Neuronal stem cell (in vitro differentiated cells): ENCODE data around the gene KRT15.

Source experiments
- DNase-seq: peaks from one replicate; pipeline ENCODE4 v3.0.0-alpha.2; 2013; ENCODE audit warnings: low spot score
- H2AFZ ChIP-seq: one replicate; pipeline ENCODE4 v1.6.1; 2013; ENCODE audit warnings: mild to moderate bottlenecking, low read length, inconsistent platforms
- H2AK5ac ChIP-seq: 2 replicates; pipeline ENCODE4 v1.6.1; 2013; ENCODE audit warnings: low read depth, mild to moderate bottlenecking, inconsistent platforms, low read length, moderate library complexity, mixed read lengths
- H2BK120ac ChIP-seq: 2 replicates; pipeline ENCODE4 v1.6.1; 2013; ENCODE audit warnings: low read depth, mild to moderate bottlenecking, inconsistent platforms, low read length, moderate library complexity, mixed read lengths
- H2BK12ac ChIP-seq: one replicate; pipeline ENCODE4 v1.6.1; 2013; ENCODE audit warnings: low read length, inconsistent platforms
- H2BK15ac ChIP-seq: 2 replicates; pipeline ENCODE4 v1.6.1; 2013; ENCODE audit warnings: mild to moderate bottlenecking, low read length, inconsistent platforms, mixed read lengths
- H2BK5ac ChIP-seq: one replicate; pipeline ENCODE4 v1.6.1; 2013; ENCODE audit warnings: inconsistent platforms, mild to moderate bottlenecking, low read length, moderate library complexity
- H3K14ac ChIP-seq: one replicate; pipeline ENCODE4 v1.6.1; 2013; ENCODE audit warnings: low read length, inconsistent platforms
- H3K18ac ChIP-seq: 2 replicates; pipeline ENCODE4 v1.6.1; 2013; ENCODE audit warnings: low read length, inconsistent platforms
- H3K23ac ChIP-seq: 2 replicates; pipeline ENCODE4 v1.6.1; 2013; ENCODE audit warnings: low read depth, mild to moderate bottlenecking, mixed read lengths, low read length, inconsistent platforms; ENCODE audit not compliant: poor library complexity
- H3K27ac ChIP-seq: replicated peaks from 3 replicates; pipeline ENCODE4 v1.5.1; 2013; ENCODE audit warnings: low read length, inconsistent platforms
- H3K27me3 ChIP-seq, 3 experiments: 2 replicates each; pipeline ENCODE4 v1.6.1; 2013; ENCODE audit warnings: low read length in 3 of 3, mild to moderate bottlenecking in 2 of 3, inconsistent platforms in 1 of 3, low read depth in 1 of 3, mixed read lengths in 1 of 3, moderate library complexity in 1 of 3; ENCODE audit not compliant: control insufficient read depth in 3 of 3, insufficient read depth in 3 of 3
- H3K36me3 ChIP-seq, 2 donors: replicated peaks in 1 of 2; 2 replicates each; pipeline ENCODE4 v1.6.1; 2013; ENCODE audit warnings: low read length in 2 of 2; ENCODE audit not compliant: control insufficient read depth in 2 of 2, insufficient read depth in 2 of 2
- H3K4ac ChIP-seq: 2 replicates; pipeline ENCODE4 v1.6.1; 2013; ENCODE audit warnings: inconsistent platforms, mild to moderate bottlenecking, low read length, moderate library complexity
- H3K4me1 ChIP-seq, 2 donors: 1 replicate in 1 of 2; 2 replicates in 1 of 2; pipeline ENCODE4 v1.6.1; 2013; ENCODE audit warnings: low read length in 2 of 2, low read depth in 1 of 2; ENCODE audit not compliant: control insufficient read depth in 2 of 2, insufficient read depth in 1 of 2
- H3K4me2 ChIP-seq: one replicate; pipeline ENCODE4 v1.6.1; 2013; ENCODE audit warnings: mild to moderate bottlenecking, low read length, inconsistent platforms; ENCODE audit not compliant: insufficient read depth, poor library complexity, severe bottlenecking
- H3K4me3 ChIP-seq, 2 donors: 2 replicates each; pipeline ENCODE4 v1.5.1; 2013; ENCODE audit warnings: low read length in 2 of 2, mild to moderate bottlenecking in 2 of 2, inconsistent platforms in 1 of 2, moderate library complexity in 1 of 2
- H3K79me1 ChIP-seq: one replicate; pipeline ENCODE4 v1.6.1; 2013; ENCODE audit warnings: low read depth, mild to moderate bottlenecking, inconsistent platforms, low read length, moderate library complexity
- H3K9ac ChIP-seq: one replicate; pipeline ENCODE4 v1.6.1; 2013; ENCODE audit warnings: mild to moderate bottlenecking, low read depth, low read length, inconsistent platforms; ENCODE audit not compliant: poor library complexity
- H3K9me3 ChIP-seq, 2 donors: replicated peaks in 1 of 2; 2 replicates each; pipeline versions ENCODE3 to v1.6.1; 2013; ENCODE audit warnings: low read length in 2 of 2, mild to moderate bottlenecking in 2 of 2, inconsistent platforms in 1 of 2, low read depth in 1 of 2, mixed read lengths in 1 of 2, moderate library complexity in 1 of 2; ENCODE audit not compliant: control insufficient read depth in 2 of 2, insufficient read depth in 1 of 2
- H4K8ac ChIP-seq: one replicate; pipeline ENCODE4 v1.6.1; 2013; ENCODE audit warnings: low read depth, mild to moderate bottlenecking, inconsistent platforms, low read length, moderate library complexity
- H4K91ac ChIP-seq: one replicate; pipeline ENCODE4 v1.6.1; 2013; ENCODE audit warnings: low read length, low read depth, mild to moderate bottlenecking, inconsistent platforms; ENCODE audit not compliant: poor library complexity
- WGBS, 2 donors: extraction: QIAGEN DNeasy Blood & Tissue Kit; methylation state at CpG; one replicate each; pipeline ENCODE4 v1.1.7; 2013; ENCODE audit warnings: missing lambda C conversion rate in 2 of 2, mixed read lengths in 1 of 2; ENCODE audit not compliant: insufficient read length in 2 of 2, insufficient replicate concordance in 1 of 2; ENCODE audit errors: extremely low coverage in 2 of 2; 5-methylcytosine and 5-hydroxymethylcytosine counted together

Gene KRT15

GRCh38 chr17:41475421-41475820 lies 43.3 kb downstream of the KRT15 start:
- H3K36me3 ChIP-seq, result no peaks in the 10 kb centered on the region
- DNase-seq, result no peak
- H3K9me3 ChIP-seq, result no peaks in the 10 kb centered on the region
- H3K4me1 ChIP-seq, result peaks cover 0 to 1% of the 10 kb centered on the region in 2 donors
- H3K18ac ChIP-seq, result no peak overlapping the region
- H3K27me3 ChIP-seq, result no peaks in the 10 kb centered on the region
- H2BK120ac ChIP-seq, result no peak overlapping the region
- no peak overlapping the region for H3K9ac ChIP-seq
- H3K4me2 ChIP-seq, result no peak overlapping the region
- no peak overlapping the region for H2BK12ac ChIP-seq
- no peaks in the 10 kb centered on the region for H3K79me1 ChIP-seq
- H3K4ac ChIP-seq, result no peak overlapping the region
- H3K4me3 ChIP-seq, result no peak overlapping the region
- no peak overlapping the region for H3K23ac ChIP-seq
- no peak overlapping the region for H2BK5ac ChIP-seq
- no peak overlapping the region for H4K91ac ChIP-seq
- no CpG with 5 or more reads among the region's 4 CpGs for WGBS, 2 donors
- no peak overlapping the region for H2BK15ac ChIP-seq
- H3K27ac ChIP-seq, result no peak overlapping the region
- no peak overlapping the region for H2AK5ac ChIP-seq
- H2AFZ ChIP-seq, result no peak overlapping the region
- H3K14ac ChIP-seq, result no peak overlapping the region
- no peak overlapping the region for H4K8ac ChIP-seq

GRCh38 chr17:41474863-41475262 lies 43.8 kb downstream of the KRT15 start:
- Histone ChIP-seq H4K8ac (no peak overlapping the region), H2BK15ac (no peak overlapping the region), H3K14ac (no peak overlapping the region), H3K27ac (no peak overlapping the region), H3K23ac (no peak overlapping the region), H3K4me1 (peaks cover 0 to 1% of the 10 kb centered on the region in 2 donors), H3K18ac (no peak overlapping the region), H2AK5ac (no peak overlapping the region), H4K91ac (no peak overlapping the region), H3K36me3 (no peaks in the 10 kb centered on the region), H3K9ac (no peak overlapping the region), H3K79me1 (no peaks in the 10 kb centered on the region), H3K4me3 (no peak overlapping the region), H2AFZ (no peak overlapping the region), H2BK5ac (no peak overlapping the region), H3K9me3 (no peaks in the 10 kb centered on the region), H3K4ac (no peak overlapping the region), H3K27me3 (no peaks in the 10 kb centered on the region), H3K4me2 (no peak overlapping the region), H2BK12ac (no peak overlapping the region), H2BK120ac (no peak overlapping the region)
- no CpG with 5 or more reads among the region's 8 CpGs for WGBS, 2 donors
- no peak for DNase-seq

GRCh38 chr17:41468346-41468745 lies 50.3 kb downstream of the KRT15 start:
- no peak overlapping the region for H3K4ac ChIP-seq
- no peak overlapping the region for H3K23ac ChIP-seq
- no peak overlapping the region for H2AK5ac ChIP-seq
- no peak overlapping the region for H2BK15ac ChIP-seq
- H3K9me3 ChIP-seq, result no peaks in the 10 kb centered on the region
- H3K4me3 ChIP-seq, result no peak overlapping the region
- H3K79me1 ChIP-seq, result no peaks in the 10 kb centered on the region
- no peaks in the 10 kb centered on the region for H3K27me3 ChIP-seq
- no peak overlapping the region for H3K9ac ChIP-seq
- no peaks in the 10 kb centered on the region for H3K4me1 ChIP-seq
- no peak overlapping the region for H3K4me2 ChIP-seq
- no peak overlapping the region for H2BK5ac ChIP-seq
- no peak overlapping the region for H3K18ac ChIP-seq
- H2BK12ac ChIP-seq, result no peak overlapping the region
- H3K27ac ChIP-seq, result no peak overlapping the region
- H4K91ac ChIP-seq, result no peak overlapping the region
- H3K14ac ChIP-seq, result no peak overlapping the region
- no peak overlapping the region for H2AFZ ChIP-seq
- no peaks in the 10 kb centered on the region for H3K36me3 ChIP-seq
- H2BK120ac ChIP-seq, result no peak overlapping the region
- H4K8ac ChIP-seq, result no peak overlapping the region
- DNase-seq, result no peak

- Histone ChIP-seq H2BK12ac (no peak overlapping the region), H4K8ac (no peak overlapping the region), H2AFZ (no peak overlapping the region), H3K9me3 (no peaks in the 10 kb centered on the region), H2BK120ac (no peak overlapping the region), H2BK5ac (no peak overlapping the region), H3K27ac (no peak overlapping the region), H2BK15ac (no peak overlapping the region), H3K23ac (no peak overlapping the region), H3K27me3 (no peaks in the 10 kb centered on the region), H3K4me1 (no peaks in the 10 kb centered on the region), H3K9ac (no peak overlapping the region), H3K4me3 (no peak overlapping the region), H3K14ac (no peak overlapping the region), H4K91ac (no peak overlapping the region), H2AK5ac (no peak overlapping the region), H3K18ac (no peak overlapping the region), H3K79me1 (no peaks in the 10 kb centered on the region), H3K4ac (no peak overlapping the region), H3K4me2 (no peak overlapping the region), H3K36me3 (no peaks in the 10 kb centered on the region)
- no CpG with 5 or more reads among the region's 4 CpGs for WGBS, 2 donors
- DNase-seq, result no peak
Observed at GRCh38 chr17:41467561-41467960, 51.1 kb downstream of the KRT15 start.
